Sigmoid colon (tissue), 4 donors: ENCODE results near the gene SARS2.
A peak's percentile ranks its signal among the peaks of the same experiment; 100 is the strongest.

Experiments
- EP300 ChIP-seq, 4 donors: sonication (generic); formaldehyde crosslinking; IDR thresholded peaks; one replicate each; pipeline ENCODE4 v1.6.1; 2017; ENCODE audit warnings: antibody characterized with exemption in 4 of 4
- TF ChIP-seq, protein P1 (sequence below), 4 experiments: fragments of 450-650 bp in 3 of 4; fragments of 200-600 bp in 1 of 4; IDR thresholded peaks; one replicate each; pipeline ENCODE4 v1.5.1; 2016 to 2019; ENCODE audit warnings: antibody characterized with exemption in 4 of 4, mild to moderate bottlenecking in 3 of 4, moderate library complexity in 2 of 4

DNA sequence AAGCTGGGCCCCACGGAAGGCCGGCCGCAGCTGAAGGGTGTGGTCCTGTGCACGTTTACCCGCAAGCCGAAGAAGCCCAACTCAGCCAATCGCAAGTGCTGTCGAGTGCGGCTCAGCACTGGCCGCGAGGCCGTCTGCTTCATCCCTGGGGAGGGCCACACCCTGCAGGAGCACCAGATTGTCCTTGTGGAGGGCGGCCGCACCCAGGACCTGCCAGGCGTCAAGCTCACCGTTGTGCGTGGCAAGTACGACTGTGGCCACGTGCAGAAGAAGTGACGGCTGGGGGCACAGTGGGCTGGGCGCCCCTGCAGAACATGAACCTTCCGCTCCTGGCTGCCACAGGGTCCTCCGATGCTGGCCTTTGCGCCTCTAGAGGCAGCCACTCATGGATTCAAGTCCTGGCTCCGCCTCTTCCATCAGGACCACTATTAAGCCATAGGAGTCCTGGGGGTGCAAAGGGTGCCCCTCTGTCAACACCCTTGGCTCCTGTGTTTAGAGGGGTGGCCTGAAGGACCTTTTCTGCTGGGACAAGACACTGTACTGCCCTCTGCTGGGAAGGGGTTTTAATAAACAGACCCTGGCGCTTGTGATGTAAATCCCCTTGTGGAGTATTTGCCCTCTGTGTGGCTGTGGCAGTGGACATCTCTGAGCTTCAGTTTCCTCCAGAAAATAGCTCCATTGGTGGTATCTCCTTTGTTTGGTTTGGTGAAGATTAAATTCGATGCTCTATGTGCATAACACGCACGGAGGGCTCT lies 2.0 kb upstream of the SARS2 start:
- TF ChIP-seq, protein P1, sequence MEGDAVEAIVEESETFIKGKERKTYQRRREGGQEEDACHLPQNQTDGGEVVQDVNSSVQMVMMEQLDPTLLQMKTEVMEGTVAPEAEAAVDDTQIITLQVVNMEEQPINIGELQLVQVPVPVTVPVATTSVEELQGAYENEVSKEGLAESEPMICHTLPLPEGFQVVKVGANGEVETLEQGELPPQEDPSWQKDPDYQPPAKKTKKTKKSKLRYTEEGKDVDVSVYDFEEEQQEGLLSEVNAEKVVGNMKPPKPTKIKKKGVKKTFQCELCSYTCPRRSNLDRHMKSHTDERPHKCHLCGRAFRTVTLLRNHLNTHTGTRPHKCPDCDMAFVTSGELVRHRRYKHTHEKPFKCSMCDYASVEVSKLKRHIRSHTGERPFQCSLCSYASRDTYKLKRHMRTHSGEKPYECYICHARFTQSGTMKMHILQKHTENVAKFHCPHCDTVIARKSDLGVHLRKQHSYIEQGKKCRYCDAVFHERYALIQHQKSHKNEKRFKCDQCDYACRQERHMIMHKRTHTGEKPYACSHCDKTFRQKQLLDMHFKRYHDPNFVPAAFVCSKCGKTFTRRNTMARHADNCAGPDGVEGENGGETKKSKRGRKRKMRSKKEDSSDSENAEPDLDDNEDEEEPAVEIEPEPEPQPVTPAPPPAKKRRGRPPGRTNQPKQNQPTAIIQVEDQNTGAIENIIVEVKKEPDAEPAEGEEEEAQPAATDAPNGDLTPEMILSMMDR (IDR thresholded peaks at IDR 0.05), result peak in 2 of 4 experiments; percentile 13 to 20
- TF ChIP-seq EP300 (IDR thresholded peaks at IDR 0.05), result no peak
